HG02623 (cell line): Measurements from ENCODE around the gene MAFG.

Source experiments
- ATAC-seq: cut with Tn5 transposase; IDR thresholded peaks from one replicate; pipeline ENCODE4 v1.9.1; 2021; ENCODE audit warnings: moderate library complexity; ENCODE audit not compliant: unreplicated experiment

Gene MAFG

GRCh38 chr17:81927653-81928543, at the start of gene MAFG:
Gene MAFG, minus strand, starts transcription at chr17:81927735. Its CDS starts 4,550 bp downstream, at chr17:81923185.
- peak; percentile 47 for ATAC-seq

- ATAC-seq, result peak; percentile 8
Measured at GRCh38 chr17:81976332-81977210, 49.0 kb upstream of the MAFG start.

- no peak for ATAC-seq
Measured at GRCh38 chr17:81973432-81973831, 45.9 kb upstream of the MAFG start.

- no peak for ATAC-seq
Measured at GRCh38 chr17:81968850-81969812, 41.6 kb upstream of the MAFG start.

- no peak for ATAC-seq
Measured at GRCh38 chr17:81968396-81968745, 40.8 kb upstream of the MAFG start.

- ATAC-seq, result peak; percentile 47
Measured at GRCh38 chr17:81967533-81968395, 40.2 kb upstream of the MAFG start.

GRCh38 chr17:81967244-81967532, 39.7 kb upstream of the MAFG start:
- ATAC-seq, result no peak

- ATAC-seq, result no peak
Measured at GRCh38 chr17:81966343-81967243, 39.1 kb upstream of the MAFG start.

GRCh38 chr17:81964081-81964849, 36.7 kb upstream of the MAFG start:
- no peak for ATAC-seq

GRCh38 chr17:81962499-81963441, 35.2 kb upstream of the MAFG start:
- ATAC-seq, result no peak

GRCh38 chr17:81961521-81962498, 34.3 kb upstream of the MAFG start:
- ATAC-seq, result no peak

GRCh38 chr17:81961087-81961511, 33.6 kb upstream of the MAFG start, which contains the start of gene NOTUM:
Gene NOTUM, minus strand, starts transcription at chr17:81961187. Its CDS starts 278 bp downstream, at chr17:81960909.
- ATAC-seq, result no peak

GRCh38 chr17:81960130-81960958, 32.8 kb upstream of the MAFG start:
- ATAC-seq, result no peak

- ATAC-seq, result no peak
Measured at GRCh38 chr17:81959362-81960129, 32.0 kb upstream of the MAFG start.
